ENCODE results near the gene TRAPPC3. TPM values are rescaled to one million over a fixed set of nuclear protein-coding genes. Genes with fewer than 3 reads are reported as not detected.

The TRAPPC3 gene
- total and polyA plus RNA-seq, 2 donors (not counting 1 experiment from before 2014, with no cell fraction given): 40.5 to 42.1 TPM

GRCh38 chr1:36133484-36133883 is 15.8 kb downstream of the TRAPPC3 start:
- 89% methylated on average over 3 of the region's 3 CpGs for WGBS (ENCODE audit: insufficient coverage)
- no peak overlapping the region for H3K4me3 ChIP-seq (ENCODE audit: control extremely low read depth in 1 of 5, extremely low read depth in 1 of 5, insufficient read depth in 1 of 5, low read depth in 2 of 5, low read length in 4 of 5)
- H3K79me2 ChIP-seq (ENCODE audit: control insufficient read depth, insufficient read depth, low read length): no peaks in the 10 kb centered on the region
- no peak overlapping the region for H3K4me3 Mint-ChIP-seq
- no peak overlapping the region for H3K27ac ChIP-seq (ENCODE audit: low read length in 2 of 2)
- H3K4me2 ChIP-seq (replicated peaks; ENCODE audit: low read depth, low read length, poor library complexity, severe bottlenecking): no peak overlapping the region
- ATAC-seq (ENCODE audit: low read depth): no peak
- H3K9me3 Mint-ChIP-seq (ENCODE audit: insufficient read depth): no peaks in the 10 kb centered on the region
- H4K20me1 ChIP-seq (ENCODE audit: control insufficient read depth, insufficient read depth, low read length, poor library complexity, severe bottlenecking): no peaks in the 10 kb centered on the region
- peaks cover 0 to 26% of the 10 kb centered on the region in 2 experiments for H3K36me3 ChIP-seq (replicated peaks in 1 of 2; ENCODE audit: control extremely low read depth in 1 of 2, control insufficient read depth in 1 of 2, extremely low read depth in 1 of 2, insufficient read depth in 2 of 2, low read length in 1 of 2)
- no peaks in the 10 kb centered on the region for H3K9me3 ChIP-seq (ENCODE audit: control extremely low read depth in 1 of 3, control insufficient read depth in 2 of 3, insufficient read depth in 1 of 3, low read length in 2 of 3)
- H3K27ac Mint-ChIP-seq: no peak overlapping the region
- POLR2A ChIA-PET: no interaction called here
- no peak for TF ChIP-seq EZH2 (IDR thresholded peaks at IDR 0.05; ENCODE audit: borderline replicate concordance, insufficient read depth, low read depth, low read length, poor library complexity, severe bottlenecking)
- no peak for TF ChIP-seq CTCF (IDR thresholded peaks at IDR 0.05)
- CTCF ChIA-PET: interaction anchor here (0.9 to 4.3 kb wide), 7 partner anchors 11 to 152 kb away, joined by 3 to 58 read pairs (median 5); partner anchors contain the start of gene TRAPPC3
- no peaks in the 10 kb centered on the region for H3K4me1 ChIP-seq (ENCODE audit: control insufficient read depth in 2 of 2, insufficient read depth in 2 of 2, low read length in 2 of 2)
- H3K4me1 Mint-ChIP-seq: no peaks in the 10 kb centered on the region
- DNase-seq: no peak
- no peaks in the 10 kb centered on the region for H3K27me3 ChIP-seq (replicated peaks in 1 of 4; ENCODE audit: control extremely low read depth in 1 of 4, control insufficient read depth in 3 of 4, insufficient read depth in 4 of 4, low read length in 3 of 4)
- H3K27me3 Mint-ChIP-seq: no peaks in the 10 kb centered on the region
- intact Hi-C loops (cut with micrococcal nuclease): no loop called here
- H3K9ac ChIP-seq (ENCODE audit: low read length): no peak overlapping the region
- no peak overlapping the region for H2AFZ ChIP-seq (ENCODE audit: insufficient read depth, low read depth, low read length, poor library complexity, severe bottlenecking)

- Histone ChIP-seq H4K20me1 (ENCODE audit: control insufficient read depth, insufficient read depth, low read length, poor library complexity, severe bottlenecking) (no peaks in the 10 kb centered on the region), H3K36me3 (replicated peaks in 1 of 2; ENCODE audit: control extremely low read depth in 1 of 2, control insufficient read depth in 1 of 2, extremely low read depth in 1 of 2, insufficient read depth in 2 of 2, low read length in 1 of 2) (peaks cover 0 to 11% of the 10 kb centered on the region in 2 experiments), H3K4me1 (ENCODE audit: control insufficient read depth in 2 of 2, insufficient read depth in 2 of 2, low read length in 2 of 2) (no peaks in the 10 kb centered on the region), H3K9me3 (ENCODE audit: control extremely low read depth in 1 of 3, control insufficient read depth in 2 of 3, insufficient read depth in 1 of 3, low read length in 2 of 3) (no peaks in the 10 kb centered on the region), H3K27ac (ENCODE audit: low read length in 2 of 2) (no peak overlapping the region), H3K4me2 (replicated peaks; ENCODE audit: low read depth, low read length, poor library complexity, severe bottlenecking) (no peak overlapping the region), H3K4me3 (ENCODE audit: control extremely low read depth in 1 of 5, extremely low read depth in 1 of 5, insufficient read depth in 1 of 5, low read depth in 2 of 5, low read length in 4 of 5) (no peak overlapping the region), H3K27me3 (replicated peaks in 1 of 4; ENCODE audit: control extremely low read depth in 1 of 4, control insufficient read depth in 3 of 4, insufficient read depth in 4 of 4, low read length in 3 of 4) (no peaks in the 10 kb centered on the region), H3K79me2 (ENCODE audit: control insufficient read depth, insufficient read depth, low read length) (no peaks in the 10 kb centered on the region), H3K9ac (ENCODE audit: low read length) (no peak overlapping the region), H2AFZ (ENCODE audit: insufficient read depth, low read depth, low read length, poor library complexity, severe bottlenecking) (no peak overlapping the region)
- Mint-ChIP-seq H3K4me1 (no peaks in the 10 kb centered on the region), H3K9me3 (ENCODE audit: insufficient read depth) (no peaks in the 10 kb centered on the region), H3K27ac (no peak overlapping the region), H3K27me3 (no peaks in the 10 kb centered on the region), H3K4me3 (no peak overlapping the region)
- DNase-seq (no peak), ATAC-seq (ENCODE audit: low read depth) (no peak)
- 71% methylated on average over 3 of the region's 3 CpGs for WGBS (ENCODE audit: insufficient coverage)
- ChIA-PET POLR2A (no interaction called here), CTCF (interaction anchor here (0.9 to 4.3 kb wide), 3 partner anchors 31 to 55 kb away, joined by 3 to 58 read pairs (median 3); no protein-coding TSS in a partner anchor)
- TF ChIP-seq CTCF (IDR thresholded peaks at IDR 0.05) (no peak), EZH2 (IDR thresholded peaks at IDR 0.05; ENCODE audit: borderline replicate concordance, insufficient read depth, low read depth, low read length, poor library complexity, severe bottlenecking) (no peak)
- intact Hi-C loops (cut with micrococcal nuclease): no loop called here
These were observed 17.3 kb downstream of the TRAPPC3 start for GRCh38 chr1:36132029-36132428.
